Fibroblast of skin of right quadriceps (primary cell): Measurements from ENCODE around the gene EEF1AKMT2.

Experiments used
- DNase-seq: peaks from one replicate; pipeline ENCODE4 v3.0.0-alpha.2; 2013

Gene EEF1AKMT2

GRCh38 chr10:124717911-124718741, 73.6 kb downstream of the EEF1AKMT2 start:
- no peak for DNase-seq

DNA sequence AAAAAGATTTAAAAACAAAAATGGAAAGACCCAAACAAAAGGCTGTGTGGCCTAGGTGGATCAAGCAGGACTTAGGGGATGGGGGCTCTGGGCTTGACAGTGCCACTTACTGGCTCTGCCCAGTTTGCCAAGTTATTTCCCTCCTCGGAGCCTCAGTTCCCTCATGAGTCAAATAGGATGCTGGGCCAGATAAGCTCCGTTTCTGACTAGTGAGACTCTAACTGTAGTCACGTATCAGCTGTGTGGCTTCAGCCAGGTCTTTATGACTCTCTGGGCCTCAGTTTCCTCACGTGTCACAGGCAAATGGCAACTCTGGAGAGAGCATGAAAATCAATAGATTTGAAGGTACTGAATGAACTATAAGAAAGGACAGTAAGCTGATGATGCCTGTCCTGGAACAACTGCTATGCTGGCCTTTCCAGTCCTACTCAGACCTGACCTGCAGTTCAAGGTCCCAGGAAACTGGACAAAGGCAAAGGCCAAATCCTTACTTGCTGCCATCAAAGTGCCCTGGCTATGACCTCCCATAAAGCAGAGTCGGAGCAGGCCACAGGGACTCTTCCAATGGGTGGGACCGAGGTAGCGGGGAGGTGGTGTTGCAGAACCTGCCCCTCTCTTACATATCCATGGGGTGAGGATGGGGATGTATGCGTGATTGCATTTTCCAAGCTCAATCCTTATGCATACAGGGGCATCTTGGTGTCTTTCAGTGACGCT, 74.5 kb downstream of the EEF1AKMT2 start:
- no peak for DNase-seq

DNA sequence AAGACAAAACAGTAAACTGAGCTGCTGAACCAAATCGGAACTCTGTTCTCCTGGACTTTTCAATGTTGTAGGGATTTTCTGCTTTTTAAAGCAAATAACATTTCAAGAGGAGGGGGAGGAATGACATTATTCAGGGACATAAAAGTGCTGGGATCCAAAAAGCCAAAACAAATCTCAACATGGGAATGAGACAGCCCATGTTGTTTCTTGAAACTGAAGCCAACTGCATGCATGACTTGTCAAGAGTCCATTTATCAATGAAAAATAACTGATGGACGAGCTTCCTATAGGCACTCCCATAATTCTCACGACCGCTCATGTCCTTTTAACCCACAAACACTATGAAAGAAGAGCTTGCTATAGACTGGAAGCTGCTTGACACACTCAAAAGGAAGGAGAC, 75.3 kb downstream of the EEF1AKMT2 start:
- DNase-seq = no peak

GRCh38 chr10:124715439-124715838, 76.2 kb downstream of the EEF1AKMT2 start:
- no peak for DNase-seq

GRCh38 chr10:124713679-124714255, 77.9 kb downstream of the EEF1AKMT2 start:
- no peak for DNase-seq

DNA sequence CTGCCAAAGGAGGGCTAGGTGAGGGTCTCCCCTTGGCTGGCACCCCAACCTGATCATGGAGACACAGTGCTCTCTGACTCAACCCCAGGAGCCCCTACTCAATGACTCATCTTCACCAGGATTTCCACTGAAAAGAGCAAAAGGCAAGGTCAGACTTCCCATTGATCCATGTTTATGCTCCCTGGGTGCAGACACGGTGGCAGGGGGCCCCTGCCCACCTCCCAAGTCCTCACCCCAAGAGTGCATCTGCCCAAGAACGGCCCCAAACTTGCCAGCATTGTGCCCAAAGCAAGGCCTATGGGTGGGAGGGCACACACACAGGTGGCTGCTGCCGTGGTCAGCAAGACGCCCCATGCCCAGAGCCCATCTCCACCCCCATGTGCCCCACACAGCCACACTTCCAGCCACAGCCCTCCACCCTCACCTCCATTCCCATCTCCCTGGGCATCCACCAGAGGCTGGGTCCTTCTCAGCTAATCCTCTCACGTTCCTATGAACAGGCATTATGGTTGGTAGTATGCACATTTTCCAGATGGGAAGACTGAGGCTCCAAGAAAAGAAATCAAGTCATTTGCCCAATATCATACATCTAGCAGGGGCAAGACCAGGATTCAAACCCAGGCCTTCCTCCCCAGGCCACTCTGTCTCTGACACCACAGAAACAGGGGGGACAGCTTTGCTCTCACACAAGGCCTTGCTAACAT, 78.8 kb downstream of the EEF1AKMT2 start:
- no peak for DNase-seq

- no peak for DNase-seq
Observed at GRCh38 chr10:124711145-124711544, 80.5 kb downstream of the EEF1AKMT2 start.

DNA sequence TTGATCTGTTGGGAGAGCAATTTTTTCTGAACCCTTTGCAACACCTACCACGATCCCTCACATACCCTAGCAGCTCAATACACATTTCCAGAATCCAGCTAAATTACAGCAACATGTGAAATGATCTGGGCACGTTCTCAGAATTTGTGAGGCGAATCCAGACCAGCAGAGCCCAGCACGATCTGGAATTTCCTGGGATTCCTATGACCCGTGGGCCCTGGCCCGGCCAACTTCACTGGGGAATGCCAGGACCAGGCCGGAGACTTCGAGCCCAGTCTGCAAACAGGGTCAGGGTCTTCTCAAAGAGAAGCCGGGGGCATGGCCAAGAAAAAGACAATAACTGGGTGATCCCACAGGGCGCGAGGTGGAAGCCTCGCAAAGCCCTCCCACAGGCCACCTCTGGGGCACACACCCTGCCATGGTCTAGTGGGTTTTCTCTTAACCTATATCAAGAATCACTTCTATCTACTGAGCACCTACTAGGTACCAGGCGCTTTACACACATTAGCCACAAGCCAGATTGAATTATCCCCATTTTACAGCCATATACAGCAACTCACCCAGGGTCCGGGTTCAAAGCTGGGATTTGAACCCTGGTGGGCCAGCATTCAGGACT, 81.3 kb downstream of the EEF1AKMT2 start:
- DNase-seq = no peak

GRCh38 chr10:124709861-124710260, 81.8 kb downstream of the EEF1AKMT2 start:
- DNase-seq = no peak

- no peak for DNase-seq
Observed at GRCh38 chr10:124708922-124709520, 82.7 kb downstream of the EEF1AKMT2 start.

DNA sequence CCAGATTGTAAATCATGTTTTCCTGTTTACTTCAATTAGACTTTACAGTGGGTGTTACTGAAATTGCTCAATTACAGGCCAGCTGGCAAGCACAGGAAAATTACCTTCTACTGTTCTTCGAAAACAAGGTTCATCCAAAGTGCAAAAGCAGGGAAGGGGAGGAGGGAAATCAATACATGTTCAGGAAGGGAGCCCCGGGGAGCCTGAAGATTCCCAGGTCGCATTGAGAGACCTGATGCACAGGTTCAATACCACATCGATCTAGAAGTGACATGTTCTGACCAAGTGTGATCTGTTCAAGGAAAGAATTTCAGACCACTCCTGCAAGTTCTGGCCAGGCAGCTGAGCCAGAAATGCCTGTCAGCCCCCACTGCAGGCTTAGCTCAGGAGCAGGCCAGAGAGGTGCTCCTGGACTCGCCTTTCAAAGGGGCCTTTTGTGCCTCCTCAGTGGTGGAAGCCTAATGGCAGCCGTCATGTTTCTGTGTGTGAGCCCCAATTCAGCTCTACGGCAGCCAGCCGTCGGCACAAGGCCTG, 83.4 kb downstream of the EEF1AKMT2 start:
- DNase-seq = no peak
